Stimulated activated CD8-positive, alpha-beta memory T cell treated with anti-CD3 and anti-CD28 coated beads, Interleukin-2, amount 100 ng/mL, for 1 hour (primary cell): ENCODE measurements around the gene EDEM3.
"Not testable (repeated sequence)": the region's sequence is repeated elsewhere in the genome, so short reads cannot be mapped to it uniquely, and the experiment has no call there.

ENCODE experiments used
- DNase-seq, 2 donors: peaks; one replicate each; pipeline ENCODE4 v3.0.0-alpha.2; 2020; ENCODE audit warnings: low read depth in 2 of 2

EDEM3 gene

GRCh38 chr1:184740344-184740743 lies 14.3 kb downstream of the EDEM3 start:
- DNase-seq: no peak

GRCh38 chr1:184739796-184740195 lies 14.9 kb downstream of the EDEM3 start:
- no peak for DNase-seq

GRCh38 chr1:184739070-184739469 lies 15.6 kb downstream of the EDEM3 start:
- no peak for DNase-seq

GRCh38 chr1:184734980-184735379 lies 19.7 kb downstream of the EDEM3 start:
- no peak for DNase-seq

GRCh38 chr1:184724843-184725242 lies 29.8 kb downstream of the EDEM3 start:
- DNase-seq: no peak

GRCh38 chr1:184716158-184716557 lies 38.5 kb downstream of the EDEM3 start:
- no peak for DNase-seq

GRCh38 chr1:184709418-184709817 lies 45.2 kb downstream of the EDEM3 start:
- DNase-seq: no peak

- DNase-seq: no peak
Measured at GRCh38 chr1:184708084-184708676, 46.5 kb downstream of the EDEM3 start.

- DNase-seq: no peak
Measured at GRCh38 chr1:184705271-184705670, 49.4 kb downstream of the EDEM3 start.

GRCh38 chr1:184701816-184702215 lies 52.8 kb downstream of the EDEM3 start:
- no peak for DNase-seq

GRCh38 chr1:184698969-184699368 lies 55.7 kb downstream of the EDEM3 start:
- no peak for DNase-seq

GRCh38 chr1:184698016-184698415 lies 56.6 kb downstream of the EDEM3 start:
- DNase-seq: no peak

- DNase-seq: no peak
Measured at GRCh38 chr1:184696403-184696802, 58.3 kb downstream of the EDEM3 start.

GRCh38 chr1:184695023-184695422 lies 59.6 kb downstream of the EDEM3 start:
- DNase-seq: no peak

- DNase-seq: no peak
Measured at GRCh38 chr1:184693011-184693410, 61.6 kb downstream of the EDEM3 start.

- DNase-seq: no peak
Measured at GRCh38 chr1:184691719-184692324, 62.8 kb downstream of the EDEM3 start.

GRCh38 chr1:184686540-184686939 lies 68.1 kb downstream of the EDEM3 start:
- no peak for DNase-seq

- no peak for DNase-seq
Measured at GRCh38 chr1:184685116-184685515, 69.5 kb downstream of the EDEM3 start.

GRCh38 chr1:184684285-184685074 lies 70.2 kb downstream of the EDEM3 start:
- DNase-seq: no peak

- no peak for DNase-seq
Measured at GRCh38 chr1:184682956-184683355, 71.7 kb downstream of the EDEM3 start.

GRCh38 chr1:184680611-184681225 lies 73.9 kb downstream of the EDEM3 start:
- not testable (repeated sequence) for DNase-seq

- not testable (repeated sequence) for DNase-seq
Measured at GRCh38 chr1:184679472-184679871, 75.2 kb downstream of the EDEM3 start.

- no peak for DNase-seq
Measured at GRCh38 chr1:184677344-184677743, 77.3 kb downstream of the EDEM3 start.
